H1 (cell line): ENCODE measurements around the gene CAMK2A. TPM values are rescaled to one million over a fixed set of nuclear protein-coding genes. Genes with fewer than 3 reads are reported as not detected.

Experiments used
- CTCF ChIA-PET: fragments of 300-600 bp; sonication (Branson Sonifier 250); formaldehyde crosslinking; loops from one replicate; lab custom pipeline; 2021; ENCODE audit not compliant: partially characterized antibody; lab: Charles Lee
- POLR2A ChIA-PET: fragments of 300-600 bp; sonication (Branson Sonifier 250); formaldehyde crosslinking; loops from one replicate; lab custom pipeline; 2021; ENCODE audit warnings: inconsistent platforms; ENCODE audit not compliant: partially characterized antibody; lab: Charles Lee
- DNase-seq, 2 experiments: peaks; one replicate each; pipeline versions ENCODE4 v3.0.0 to v3.0.0-alpha.2; 2010 to 2022; ENCODE audit warnings: low spot score in 2 of 2, low read depth in 1 of 2, mixed read lengths in 1 of 2
- FAIRE-seq: peaks from 2 replicates; lab custom pipeline; 2011; peaks lifted over from hg19 to GRCh38; lab: Jason Lieb, UNC
- H2AFZ ChIP-seq: 2 replicates; pipeline ENCODE4 v1.8.1; 2012; ENCODE audit warnings: low read length, inconsistent platforms
- H2AK5ac ChIP-seq: 2 replicates; pipeline ENCODE4 v1.6.1; 2013; ENCODE audit warnings: low read depth, low read length
- H2BK120ac ChIP-seq: replicated peaks from 2 replicates; pipeline ENCODE3; 2013; ENCODE audit warnings: low read depth, low read length, inconsistent platforms
- H2BK12ac ChIP-seq: 2 replicates; pipeline ENCODE4 v1.6.1; 2013; ENCODE audit warnings: low read depth, low read length
- H2BK15ac ChIP-seq: 2 replicates; pipeline ENCODE4 v1.6.1; 2013; ENCODE audit warnings: low read length
- H2BK20ac ChIP-seq: 2 replicates; pipeline ENCODE4 v1.6.1; 2013; ENCODE audit warnings: low read length
- H2BK5ac ChIP-seq: 2 replicates; pipeline ENCODE4 v1.6.1; 2013; ENCODE audit warnings: low read depth, low read length
- H3K14ac ChIP-seq: 2 replicates; pipeline ENCODE4 v1.6.1; 2013; ENCODE audit warnings: inconsistent platforms; ENCODE audit not compliant: insufficient read length
- H3K18ac ChIP-seq: 2 replicates; pipeline ENCODE4 v1.6.1; 2013; ENCODE audit warnings: low read length; ENCODE audit errors: extremely low read depth
- H3K23ac ChIP-seq: 2 replicates; pipeline ENCODE4 v1.6.1; 2013; ENCODE audit warnings: inconsistent platforms; ENCODE audit not compliant: insufficient read length
- H3K23me2 ChIP-seq: 2 replicates; pipeline ENCODE4 v1.6.1; 2013; ENCODE audit warnings: low read depth, low read length
- H3K27ac ChIP-seq: 2 replicates; pipeline ENCODE4 v1.6.1; 2011; ENCODE audit warnings: low read depth, low read length, inconsistent platforms
- H3K27me3 ChIP-seq, 4 experiments: replicated peaks in 1 of 4; 1 replicate in 1 of 4; 2 replicates in 3 of 4; pipeline versions ENCODE4 v1.6.1 to v1.8.1; 2011 to 2013; ENCODE audit warnings: low read length in 3 of 4, mild to moderate bottlenecking in 3 of 4, inconsistent platforms in 2 of 4, mixed read lengths in 2 of 4, moderate library complexity in 1 of 4; ENCODE audit not compliant: control insufficient read depth in 3 of 4, insufficient read depth in 3 of 4; ENCODE audit errors: extremely low read depth in 1 of 4
- H3K36me3 ChIP-seq, 4 experiments: 2 replicates each; pipeline versions ENCODE4 v1.6.1 to v1.8.1; 2011 to 2013; ENCODE audit warnings: mild to moderate bottlenecking in 4 of 4, low read length in 3 of 4, moderate library complexity in 2 of 4, control low read depth in 1 of 4, inconsistent platforms in 1 of 4; ENCODE audit not compliant: insufficient read depth in 4 of 4, control insufficient read depth in 2 of 4
- H3K4ac ChIP-seq: replicated peaks from 2 replicates; pipeline ENCODE3; 2013; ENCODE audit warnings: low read length, low read depth, mixed read lengths, inconsistent platforms; ENCODE audit not compliant: insufficient read length
- H3K4me1 ChIP-seq, 4 experiments: replicated peaks in 1 of 4; 1 replicate in 1 of 4; 2 replicates in 3 of 4; pipeline versions ENCODE4 v1.6.1 to v1.8.1; 2011 to 2013; ENCODE audit warnings: low read length in 3 of 4, inconsistent platforms in 2 of 4, mixed read lengths in 1 of 4; ENCODE audit not compliant: insufficient read depth in 4 of 4, control insufficient read depth in 3 of 4
- H3K4me2 ChIP-seq, 2 experiments: 2 replicates each; pipeline versions ENCODE4 v1.6.1 to v1.8.1; 2011 to 2013; ENCODE audit warnings: low read depth in 2 of 2, low read length in 2 of 2, control low read depth in 1 of 2, inconsistent platforms in 1 of 2, mild to moderate bottlenecking in 1 of 2; ENCODE audit not compliant: insufficient read depth in 1 of 2
- H3K4me3 ChIP-seq, 4 experiments: fragments of 200-600, 300-600 bp in 1 of 4; sonication (generic), shearing (Covaris generic), sonication (Bioruptor Twin) in 1 of 4; 2 replicates each; pipeline versions ENCODE4 v1.5.1 to v1.8.1; 2011 to 2016; ENCODE audit warnings: low read length in 4 of 4, low read depth in 3 of 4, control low read depth in 2 of 4, inconsistent platforms in 2 of 4, mild to moderate bottlenecking in 2 of 4, mixed read lengths in 1 of 4, moderate library complexity in 1 of 4; ENCODE audit not compliant: insufficient read depth in 2 of 4; ENCODE audit errors: extremely low read depth in 1 of 4
- H3K56ac ChIP-seq: replicated peaks from 2 replicates; pipeline ENCODE3; 2013; ENCODE audit warnings: low read depth, mild to moderate bottlenecking, mixed read lengths, low read length, inconsistent platforms; ENCODE audit not compliant: insufficient read length
- H3K79me1 ChIP-seq: 2 replicates; pipeline ENCODE4 v1.6.1; 2013; ENCODE audit warnings: low read depth, low read length, control low read depth
- H3K79me2 ChIP-seq, 2 experiments: 2 replicates each; pipeline versions ENCODE4 v1.6.1 to v1.8.1; 2012 to 2013; ENCODE audit warnings: low read length in 2 of 2, mild to moderate bottlenecking in 2 of 2, inconsistent platforms in 1 of 2; ENCODE audit not compliant: insufficient read depth in 2 of 2, control insufficient read depth in 1 of 2
- H3K9ac ChIP-seq, 4 experiments: replicated peaks in 1 of 4; 1 replicate in 1 of 4; 2 replicates in 3 of 4; pipeline versions ENCODE4 v1.6.1 to v1.8.1; 2011 to 2013; ENCODE audit warnings: low read depth in 3 of 4, low read length in 3 of 4, control low read depth in 2 of 4, mild to moderate bottlenecking in 2 of 4, moderate library complexity in 2 of 4, inconsistent platforms in 1 of 4; ENCODE audit errors: extremely low read depth in 1 of 4
- H3K9me3 ChIP-seq, 2 experiments: 2 replicates each; pipeline versions ENCODE4 v1.6.1 to v1.8.1; 2012 to 2013; ENCODE audit warnings: mild to moderate bottlenecking in 2 of 2, moderate library complexity in 2 of 2, control low read depth in 1 of 2, inconsistent platforms in 1 of 2, low read depth in 1 of 2, low read length in 1 of 2, mixed read lengths in 1 of 2; ENCODE audit not compliant: insufficient read depth in 2 of 2
- H4K20me1 ChIP-seq, 2 experiments: replicated peaks in 1 of 2; 2 replicates each; pipeline versions ENCODE3 to v1.8.1; 2011 to 2013; ENCODE audit warnings: inconsistent platforms in 2 of 2, low read length in 2 of 2, mild to moderate bottlenecking in 1 of 2; ENCODE audit not compliant: insufficient read depth in 2 of 2, control insufficient read depth in 1 of 2
- H4K5ac ChIP-seq: 2 replicates; pipeline ENCODE4 v1.6.1; 2013; ENCODE audit warnings: low read length, low read depth, mixed read lengths, inconsistent platforms; ENCODE audit not compliant: insufficient read length
- H4K8ac ChIP-seq: 2 replicates; pipeline ENCODE4 v1.8.0; 2013; ENCODE audit warnings: mild to moderate bottlenecking, moderate library complexity, low read length, inconsistent platforms; ENCODE audit not compliant: insufficient read depth; ENCODE audit errors: extremely low read depth
- H4K91ac ChIP-seq: replicated peaks from 2 replicates; pipeline ENCODE3; 2013; ENCODE audit warnings: low read length, mixed read lengths, inconsistent platforms; ENCODE audit not compliant: insufficient read length
- ASH2L ChIP-seq: fragments of 200-600, 300-600 bp; sonication (generic); IDR thresholded peaks from one replicate; pipeline ENCODE4 v1.7.1; 2017; ENCODE audit warnings: low read length
- EGR1 ChIP-seq: IDR thresholded peaks from 2 replicates; pipeline ENCODE4 v1.6.1; 2011; ENCODE audit warnings: low read depth, low read length, borderline replicate concordance
- EZH2 ChIP-seq: fragments of 200-600 bp; sonication (generic); IDR thresholded peaks from 2 replicates; pipeline ENCODE4 v1.7.1; 2012; ENCODE audit warnings: low read depth, mild to moderate bottlenecking, moderate library complexity, low read length, inconsistent platforms; ENCODE audit not compliant: severe bottlenecking
- SP4 ChIP-seq: IDR thresholded peaks from 2 replicates; pipeline ENCODE4 v1.6.1; 2012; ENCODE audit warnings: low read length, inconsistent platforms
- WGBS, 2 experiments: shearing (Covaris generic) in 1 of 2; methylation state at CpG; one replicate each; pipeline versions ENCODE4 v1.1.6 to v1.1.7; 2013 to 2015; ENCODE audit warnings: low lambda C conversion rate in 2 of 2, mixed read lengths in 2 of 2, inconsistent platforms in 1 of 2, low coverage in 1 of 2, missing lambda C conversion rate in 1 of 2; ENCODE audit not compliant: insufficient replicate concordance in 2 of 2, insufficient coverage in 1 of 2, insufficient read length in 1 of 2; ENCODE audit errors: extremely low coverage in 1 of 2, missing lambda C conversion rate in 1 of 2; 5-methylcytosine and 5-hydroxymethylcytosine counted together
- polyA plus RNA-seq, 7 experiments: library from polyadenylated mRNA; depleted of rRNA in 3 of 7; stranded (reverse) in 5 of 7; unstranded in 2 of 7; fragments of >200 nt in 5 of 7; fragments of 200-250 nt in 2 of 7; gene quantifications; 1 replicate in 5 of 7; 2 replicates in 1 of 7; 4 replicates in 1 of 7; pipeline versions ENCODE4 v1.2.1 to v1.2.3, GENCODE V29; 2011 to 2013; ENCODE audit warnings: missing spikeins in 2 of 7, mixed read lengths in 2 of 7
- total RNA-seq: library from RNA; stranded (reverse); fragmentation: NEBNext Ultra II Directional; extraction: Animal tissue kit (Norgen Biotek cat#: 25700); gene quantifications from 2 replicates; pipeline ENCODE4 v1.2.1, GENCODE V29; 2021

The CAMK2A gene
- total and polyA plus RNA-seq, 2 of the 8 experiments (the other 6 are each of a cell fraction or from before 2014, with no cell fraction given), result 0.20 to 0.28 TPM

DNA sequence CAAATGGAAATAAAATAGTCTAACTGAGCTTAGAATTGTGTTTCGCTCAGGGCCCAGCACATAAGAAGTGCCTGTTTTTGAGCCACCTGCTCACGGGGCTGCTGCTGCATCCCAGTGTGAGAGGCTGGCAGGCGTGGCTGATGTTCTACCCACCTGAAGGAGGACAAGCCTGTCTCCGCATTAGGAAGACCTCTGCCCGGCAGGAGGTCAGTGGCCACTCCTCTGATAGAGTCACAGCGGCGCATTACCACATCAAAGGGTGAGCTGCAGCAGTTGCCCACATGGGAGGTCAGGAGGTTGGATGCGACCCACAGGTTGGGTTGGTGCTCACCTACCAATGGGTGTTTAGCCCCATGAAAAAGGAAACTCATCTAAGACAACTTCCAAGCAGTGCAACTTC is 103.4 kb downstream of the CAMK2A start:
- Histone ChIP-seq H3K27me3 (peaks cover 29 to 54% (median 47%) of the 10 kb centered on the region in 4 experiments), H2AFZ (no peak overlapping the region), H2BK5ac (no peak overlapping the region), H3K36me3 (no peaks in the 10 kb centered on the region), H3K27ac (no peak overlapping the region), H2BK12ac (no peak overlapping the region), H3K18ac (no peak overlapping the region), H3K4me3 (no peak overlapping the region), H3K4me1 (peaks cover 4 to 26% (median 8%) of the 10 kb centered on the region in 4 experiments), H3K9me3 (no peaks in the 10 kb centered on the region), H2BK120ac (no peak overlapping the region), H3K9ac (no peak overlapping the region), H3K56ac (no peak overlapping the region), H3K79me2 (no peaks in the 10 kb centered on the region), H4K5ac (no peak overlapping the region), H4K20me1 (peaks cover 1 to 3% of the 10 kb centered on the region in 2 experiments), H3K23me2 (peaks cover 6% of the 10 kb centered on the region; the same call in 1 of the 2 replicates), H4K91ac (no peak overlapping the region), H3K14ac (no peak overlapping the region), H2BK20ac (no peak overlapping the region), H2BK15ac (no peak overlapping the region), H3K23ac (no peak overlapping the region), H3K4me2 (no peak overlapping the region), H3K79me1 (no peaks in the 10 kb centered on the region), H2AK5ac (no peak overlapping the region), H4K8ac (no peak overlapping the region), H3K4ac (no peak overlapping the region)
- ChIA-PET CTCF (interaction anchor here (1.1 to 23.7 kb wide), 3 partner anchors 11 to 56 kb away, joined by 3 to 302 read pairs (median 206); no protein-coding TSS in a partner anchor), POLR2A (interaction anchor here (1.2 kb wide), 1 partner anchor 26 kb away, joined by 3 read pairs; no protein-coding TSS in a partner anchor)
- WGBS, 2 experiments, result 78% methylated on average over 8 of the region's 8 CpGs; no CpG with 5 or more reads in 1 of the 2 experiments
- FAIRE-seq (no peak), DNase-seq (no peak)
- TF ChIP-seq ASH2L, result no peak
- TF ChIP-seq EGR1, result no peak
- TF ChIP-seq EZH2, result no peak
- TF ChIP-seq SP4, result no peak
